Spleen (tissue), 11 donors: ENCODE results near the gene FRMD4A. TPM values are rescaled to one million over a fixed set of nuclear protein-coding genes. Genes with fewer than 3 reads are reported as not detected.

ENCODE experiments used
- DNase-seq: peaks from one replicate; pipeline ENCODE4 v3.0.0-alpha.2; 2020
- H3K27ac ChIP-seq, 8 donors: fragments of 200-600 bp; sonication (generic) in 7 of 8; 1 replicate in 4 of 8; 2 replicates in 4 of 8; pipeline versions ENCODE4 v1.5.0 to v1.8.0; 2016 to 2021; ENCODE audit warnings: inconsistent platforms in 4 of 8, mild to moderate bottlenecking in 4 of 8, moderate library complexity in 1 of 8
- H3K27me3 ChIP-seq, 7 donors: fragments of 200-600 bp; sonication (generic) in 6 of 7; replicated peaks in 1 of 7; 1 replicate in 4 of 7; 2 replicates in 3 of 7; pipeline versions ENCODE4 v1.5.0 to v1.8.0; 2016 to 2021; ENCODE audit warnings: inconsistent platforms in 3 of 7, mild to moderate bottlenecking in 1 of 7
- H3K36me3 ChIP-seq, 6 donors: fragments of 200-600 bp; sonication (generic) in 5 of 6; 1 replicate in 4 of 6; 2 replicates in 2 of 6; pipeline versions ENCODE4 v1.5.0 to v1.8.0; 2016 to 2021; ENCODE audit warnings: inconsistent platforms in 2 of 6
- H3K4me1 ChIP-seq, 6 donors: fragments of 200-600 bp; sonication (generic) in 5 of 6; 1 replicate in 3 of 6; 2 replicates in 3 of 6; pipeline versions ENCODE4 v1.5.0 to v1.8.0; 2016 to 2021; ENCODE audit warnings: inconsistent platforms in 3 of 6
- H3K4me3 ChIP-seq, 8 donors: fragments of 200-600 bp; sonication (generic) in 7 of 8; 1 replicate in 4 of 8; 2 replicates in 4 of 8; pipeline versions ENCODE4 v1.5.0 to v1.8.0; 2016 to 2021; ENCODE audit warnings: inconsistent platforms in 4 of 8, mild to moderate bottlenecking in 4 of 8, moderate library complexity in 2 of 8
- H3K9me3 ChIP-seq, 8 donors: fragments of 200-600 bp; sonication (generic) in 7 of 8; 1 replicate in 4 of 8; 2 replicates in 4 of 8; pipeline versions ENCODE4 v1.5.0 to v1.8.0; 2016 to 2021; ENCODE audit warnings: inconsistent platforms in 4 of 8
- CTCF ChIP-seq, 11 experiments: fragments of 200-600 bp in 7 of 11; fragments of 450-650 bp in 4 of 11; sonication (generic) in 4 of 11; IDR thresholded peaks in 8 of 11; conservative IDR thresholded peaks in 3 of 11; 1 replicate in 7 of 11; 2 replicates in 4 of 11; pipeline versions ENCODE4 v1.4.0 to v1.8.0; 2016 to 2021; ENCODE audit warnings: antibody characterized with exemption in 11 of 11, inconsistent platforms in 4 of 11, mild to moderate bottlenecking in 1 of 11
- POLR2A ChIP-seq, 3 donors: fragments of 450-650 bp; IDR thresholded peaks; one replicate each; pipeline ENCODE4 v1.5.1; 2017; ENCODE audit warnings: antibody characterized with exemption in 3 of 3, mild to moderate bottlenecking in 1 of 3
- POLR2AphosphoS5 ChIP-seq, 3 donors: sonication (generic); formaldehyde crosslinking; IDR thresholded peaks; one replicate each; pipeline ENCODE4 v1.5.1; 2017; ENCODE audit warnings: antibody characterized with exemption in 3 of 3
- WGBS, 5 donors: extraction: QIAGEN DNeasy Blood & Tissue Kit in 3 of 5; methylation state at CpG; one replicate each; pipeline versions ENCODE4 v1.1.5 to v1.1.7; 2013 to 2018; 5-methylcytosine and 5-hydroxymethylcytosine counted together
- intact Hi-C: fragments of 100-400 bp; cut with DNase I; formaldehyde crosslinking; loops from one replicate; pipeline ENCODE4 v1.15.0; 2023; ENCODE audit warnings: low total_unique reads
- polyA plus RNA-seq, 3 donors: library from polyadenylated mRNA; stranded (reverse); fragments of 200-250 nt; gene quantifications; one replicate each; pipeline ENCODE4 v1.2.1, GENCODE V29; 2013
- total RNA-seq, 7 donors: library from RNA; depleted of rRNA in 3 of 7; stranded (reverse); fragments of >200 nt in 3 of 7; fragmentation: NEBNext Ultra II Directional in 4 of 7; extraction: Animal tissue kit (Norgen Biotek cat#: 25700) in 4 of 7; gene quantifications; one replicate each; pipeline versions ENCODE4 v1.1.0 to v1.2.1, GENCODE V29; 2016 to 2021
- donor health status: healthy with polysubstance abuse.
- donor health status: DM: no; HTN: no; CAD: no; lungs with moderate emphysema.
- donor health status: DM: no; HTN: no; CAD: no.
- donor health status: Bipolar disorder and iron deficiency.
- donor health status: healthy.
- donor health status: DM: no; HTN: no; CAD: no.
- donor health status: DM: yes; HTN: yes; CAD: no.

FRMD4A gene
- total and polyA plus RNA-seq, 10 donors: 9.2 to 141 (median 80.5) TPM

DNA sequence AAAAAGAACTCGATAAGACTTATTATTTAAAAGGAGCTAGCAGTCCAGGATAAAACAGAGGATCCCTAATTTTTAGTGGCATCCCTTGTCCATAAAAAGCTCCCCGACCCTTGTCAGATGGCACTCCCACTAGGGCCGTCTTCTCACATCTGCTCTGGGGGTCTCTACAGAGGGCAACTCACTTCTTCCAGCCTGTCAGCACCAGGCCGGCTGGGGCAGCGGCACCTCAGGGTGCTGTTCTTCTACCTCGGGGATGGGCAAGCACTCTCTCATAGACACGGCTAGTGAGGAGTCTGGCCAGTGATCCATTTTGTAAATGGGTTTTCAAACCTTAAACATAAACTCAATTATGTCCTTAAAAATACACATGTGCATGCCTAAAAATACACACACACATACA lies 609.2 kb downstream of the FRMD4A start:
- intact Hi-C loops: no loop called here
- H3K36me3 ChIP-seq: no peaks in the 10 kb centered on the region
- H3K9me3 ChIP-seq: peaks cover 0 to 3% (median 0%) of the 10 kb centered on the region in 8 donors
- no peaks in the 10 kb centered on the region for H3K27me3 ChIP-seq
- WGBS, 5 donors: 93 to 97% (median 96%) methylated on average over 7 of the region's 7 CpGs
- peak; percentile 47 for DNase-seq
- TF ChIP-seq CTCF (IDR thresholded peaks at IDR 0.05 in 8 of 11, conservative IDR thresholded peaks at IDR 0.05 in 3 of 11) (no peak), POLR2A (IDR thresholded peaks at IDR 0.05) (no peak), POLR2AphosphoS5 (IDR thresholded peaks at IDR 0.05) (no peak)
- peaks cover 10 to 31% (median 15%) of the 10 kb centered on the region in 6 donors for H3K4me1 ChIP-seq
- H3K27ac ChIP-seq: no peak overlapping the region
- H3K4me3 ChIP-seq: no peak overlapping the region

GRCh38 chr10:13720699-13721098 lies 610.0 kb downstream of the FRMD4A start:
- peaks cover 0 to 3% (median 0%) of the 10 kb centered on the region in 8 donors for H3K9me3 ChIP-seq
- no peaks in the 10 kb centered on the region for H3K27me3 ChIP-seq
- H3K27ac ChIP-seq: peak overlapping the region in 1 of 8 donors; percentile 69
- H3K36me3 ChIP-seq: no peaks in the 10 kb centered on the region
- no peak for TF ChIP-seq POLR2A (IDR thresholded peaks at IDR 0.05)
- TF ChIP-seq CTCF (IDR thresholded peaks at IDR 0.05 in 8 of 11, conservative IDR thresholded peaks at IDR 0.05 in 3 of 11): no peak
- no peak for TF ChIP-seq POLR2AphosphoS5 (IDR thresholded peaks at IDR 0.05)
- WGBS, 5 donors: 71 to 84% (median 78%) methylated on average over 4 of the region's 4 CpGs
- no peak for DNase-seq
- peaks cover 10 to 24% (median 15%) of the 10 kb centered on the region in 6 donors for H3K4me1 ChIP-seq
- no peak overlapping the region for H3K4me3 ChIP-seq
- intact Hi-C loops: no loop called here

GRCh38 chr10:13719425-13719824 lies 611.3 kb downstream of the FRMD4A start:
- no peak for TF ChIP-seq CTCF (IDR thresholded peaks at IDR 0.05 in 8 of 11, conservative IDR thresholded peaks at IDR 0.05 in 3 of 11)
- peak in 2 of 3 donors; percentile 35 to 41 for TF ChIP-seq POLR2AphosphoS5 (IDR thresholded peaks at IDR 0.05)
- Histone ChIP-seq H3K27ac (peak overlapping the region in 5 of 8 donors; percentile 60 to 75 (median 69)), H3K9me3 (peaks cover 0 to 3% (median 0%) of the 10 kb centered on the region in 8 donors), H3K27me3 (no peaks in the 10 kb centered on the region), H3K36me3 (no peaks in the 10 kb centered on the region), H3K4me3 (no peak overlapping the region), H3K4me1 (peaks cover 10 to 24% (median 15%) of the 10 kb centered on the region in 6 donors)
- DNase-seq: peak; percentile 63
- 67 to 76% (median 70%) methylated on average over 5 of the region's 5 CpGs for WGBS, 5 donors
- intact Hi-C loops: no loop called here

GRCh38 chr10:13718820-13719219 lies 611.9 kb downstream of the FRMD4A start:
- H3K27ac ChIP-seq: peak overlapping the region in 7 of 8 donors; percentile 16 to 75 (median 68)
- peaks cover 0 to 3% (median 0%) of the 10 kb centered on the region in 8 donors for H3K9me3 ChIP-seq
- H3K36me3 ChIP-seq: no peaks in the 10 kb centered on the region
- WGBS, 5 donors: 76 to 84% (median 79%) methylated on average over 4 of the region's 4 CpGs
- no peaks in the 10 kb centered on the region for H3K27me3 ChIP-seq
- peak overlapping the region in 1 of 8 donors; percentile 58 for H3K4me3 ChIP-seq
- peaks cover 10 to 24% (median 15%) of the 10 kb centered on the region in 6 donors for H3K4me1 ChIP-seq
- no peak for DNase-seq
- no peak for TF ChIP-seq POLR2AphosphoS5 (IDR thresholded peaks at IDR 0.05)
- TF ChIP-seq CTCF (IDR thresholded peaks at IDR 0.05 in 8 of 11, conservative IDR thresholded peaks at IDR 0.05 in 3 of 11): no peak
- TF ChIP-seq POLR2A (IDR thresholded peaks at IDR 0.05): no peak
- intact Hi-C loops: no loop called here
